H1 (cell line): ENCODE data around the gene CAMP.

Experiments
- CEBPB ChIP-seq: IDR thresholded peaks from 2 replicates; pipeline ENCODE4 v1.6.1; 2012; ENCODE audit warnings: low read depth, low read length
- CTCF ChIP-seq, 3 experiments: IDR thresholded peaks; 1 replicate in 2 of 3; 2 replicates in 1 of 3; pipeline versions ENCODE4 v1.5.1 to v1.6.1; 2011; ENCODE audit warnings: low read length in 3 of 3, mild to moderate bottlenecking in 3 of 3, inconsistent platforms in 2 of 3, low read depth in 1 of 3, moderate library complexity in 1 of 3; ENCODE audit not compliant: insufficient read depth in 1 of 3; ENCODE audit errors: control extremely low read depth in 1 of 3
- GTF2F1 ChIP-seq: IDR thresholded peaks from 2 replicates; pipeline ENCODE4 v1.6.1; 2012; ENCODE audit warnings: low read depth, low read length, improper control_type of control experiment, borderline replicate concordance
- POLR2A ChIP-seq, 2 experiments: IDR thresholded peaks; 1 replicate in 1 of 2; 2 replicates in 1 of 2; pipeline ENCODE4 v1.6.1; 2011; ENCODE audit warnings: low read depth in 2 of 2, low read length in 2 of 2, mild to moderate bottlenecking in 2 of 2; ENCODE audit errors: control extremely low read depth in 1 of 2
- RFX5 ChIP-seq: IDR thresholded peaks from 2 replicates; pipeline ENCODE4 v1.6.1; 2011; ENCODE audit warnings: low read depth, low read length, improper control_type of control experiment, borderline replicate concordance
- SP4 ChIP-seq: IDR thresholded peaks from 2 replicates; pipeline ENCODE4 v1.6.1; 2012; ENCODE audit warnings: low read length, inconsistent platforms
- SRF ChIP-seq: IDR thresholded peaks from 2 replicates; pipeline ENCODE4 v1.6.1; 2011; ENCODE audit warnings: mild to moderate bottlenecking, low read depth, low read length, moderate library complexity
- SUZ12 ChIP-seq: fragments of 200-600 bp; sonication (generic); IDR thresholded peaks from 2 replicates; pipeline ENCODE4 v1.6.1; 2012; ENCODE audit warnings: mild to moderate bottlenecking, inconsistent platforms, low read length, moderate library complexity, mixed read lengths
- YY1 ChIP-seq: IDR thresholded peaks from 2 replicates; pipeline ENCODE4 v1.6.1; 2011; ENCODE audit warnings: low read depth, mild to moderate bottlenecking, low read length
- ZNF274 ChIP-seq: IDR thresholded peaks from 2 replicates; pipeline ENCODE4 v1.7.0; 2012; ENCODE audit warnings: low read length, borderline replicate concordance; ENCODE audit errors: extremely low read depth

DNA sequence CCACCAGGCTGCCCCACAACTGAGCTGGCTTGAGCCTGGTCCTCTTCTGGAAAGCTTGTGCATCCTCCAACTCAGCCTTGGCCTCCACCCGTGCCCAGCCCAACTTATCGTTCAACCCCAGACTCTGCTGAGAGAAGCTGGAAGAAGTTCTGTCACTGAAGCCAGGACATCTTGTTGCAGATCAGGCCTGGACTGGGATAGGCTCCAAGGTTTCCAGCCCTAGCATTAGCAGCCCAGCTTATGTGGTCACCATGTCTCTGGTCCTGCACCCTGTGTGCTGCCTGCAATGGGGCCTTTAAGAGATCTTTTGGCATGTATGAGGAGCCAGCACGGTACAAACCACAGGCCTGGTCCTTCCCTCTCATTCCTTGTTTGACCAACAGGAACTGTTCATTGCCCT lies 15.2 kb upstream of the CAMP start:
- no peak for TF ChIP-seq POLR2A (IDR thresholded peaks at IDR 0.05; ENCODE audit: control extremely low read depth in 1 of 2, low read depth in 2 of 2, low read length in 2 of 2)
- TF ChIP-seq SUZ12 = no peak
- TF ChIP-seq CTCF (IDR thresholded peaks at IDR 0.05; ENCODE audit: control extremely low read depth in 1 of 3, insufficient read depth in 1 of 3, low read depth in 1 of 3, low read length in 3 of 3) = no peak
- TF ChIP-seq RFX5 = no peak
- TF ChIP-seq SRF = no peak
- TF ChIP-seq GTF2F1 = no peak
- TF ChIP-seq ZNF274 = no peak
- TF ChIP-seq YY1 = no peak
- no peak for TF ChIP-seq SP4
- TF ChIP-seq CEBPB = no peak
